GM10266 (cell line): ENCODE data around the gene IL17REL.

Experiments used
- DNase-seq: peaks from one replicate; pipeline ENCODE4 v3.0.0; 2012; ENCODE audit errors: extremely low spot score
- TF ChIP-seq, protein P1 (sequence below): IDR thresholded peaks from 2 replicates; pipeline ENCODE4 v1.5.1; 2012; ENCODE audit warnings: mild to moderate bottlenecking, low read depth; ENCODE audit not compliant: control insufficient read depth, insufficient read depth; ENCODE audit errors: missing control alignments

Gene IL17REL

DNA sequence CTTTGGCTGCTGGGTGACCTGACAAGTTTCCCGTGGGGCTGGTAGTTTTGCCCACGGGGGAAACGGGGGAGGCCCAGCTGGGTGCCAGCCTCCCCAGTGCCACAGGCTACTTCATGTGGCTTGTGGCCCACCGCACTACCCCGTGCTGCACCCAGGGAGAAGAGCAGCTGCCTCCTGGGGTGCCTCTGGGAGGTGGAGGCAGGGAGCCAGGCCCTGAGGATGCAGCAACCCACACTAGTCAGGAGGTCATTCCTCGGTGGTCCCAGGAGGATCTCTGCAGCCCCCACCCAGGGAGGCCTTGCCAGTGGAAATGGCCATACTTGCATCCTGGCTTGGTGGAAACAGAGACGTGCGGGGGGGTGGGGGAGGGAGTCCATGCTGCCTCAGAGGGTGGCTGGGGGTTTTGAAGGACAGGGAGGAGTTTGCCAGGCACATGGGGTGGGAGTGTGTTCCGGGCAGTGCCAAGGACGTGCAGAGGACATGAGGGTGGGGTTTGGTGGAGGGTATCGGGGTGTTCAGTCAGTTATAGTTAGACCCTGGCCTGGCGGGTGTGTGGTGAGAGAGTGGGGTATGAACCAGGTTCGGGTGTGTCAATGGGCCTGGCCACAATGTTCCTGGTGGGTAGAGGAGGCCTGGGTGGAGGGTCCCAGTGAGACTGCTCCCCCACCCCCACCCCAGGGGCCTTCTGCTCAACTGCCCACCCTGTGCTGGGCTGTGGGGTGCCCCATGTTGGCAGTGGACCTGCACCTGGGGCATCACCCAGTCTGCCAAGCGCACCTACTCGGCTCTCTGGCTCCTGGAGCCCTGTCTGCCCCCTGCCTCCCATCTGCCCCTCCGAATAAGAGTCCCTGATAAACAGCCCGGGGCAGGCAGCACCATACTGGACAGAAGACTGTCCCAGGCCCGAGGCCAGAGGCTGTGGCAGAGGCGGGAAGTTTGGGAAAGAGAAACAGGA lies 48.2 kb downstream of the IL17REL start:
- no peak for DNase-seq
- TF ChIP-seq, protein P1, sequence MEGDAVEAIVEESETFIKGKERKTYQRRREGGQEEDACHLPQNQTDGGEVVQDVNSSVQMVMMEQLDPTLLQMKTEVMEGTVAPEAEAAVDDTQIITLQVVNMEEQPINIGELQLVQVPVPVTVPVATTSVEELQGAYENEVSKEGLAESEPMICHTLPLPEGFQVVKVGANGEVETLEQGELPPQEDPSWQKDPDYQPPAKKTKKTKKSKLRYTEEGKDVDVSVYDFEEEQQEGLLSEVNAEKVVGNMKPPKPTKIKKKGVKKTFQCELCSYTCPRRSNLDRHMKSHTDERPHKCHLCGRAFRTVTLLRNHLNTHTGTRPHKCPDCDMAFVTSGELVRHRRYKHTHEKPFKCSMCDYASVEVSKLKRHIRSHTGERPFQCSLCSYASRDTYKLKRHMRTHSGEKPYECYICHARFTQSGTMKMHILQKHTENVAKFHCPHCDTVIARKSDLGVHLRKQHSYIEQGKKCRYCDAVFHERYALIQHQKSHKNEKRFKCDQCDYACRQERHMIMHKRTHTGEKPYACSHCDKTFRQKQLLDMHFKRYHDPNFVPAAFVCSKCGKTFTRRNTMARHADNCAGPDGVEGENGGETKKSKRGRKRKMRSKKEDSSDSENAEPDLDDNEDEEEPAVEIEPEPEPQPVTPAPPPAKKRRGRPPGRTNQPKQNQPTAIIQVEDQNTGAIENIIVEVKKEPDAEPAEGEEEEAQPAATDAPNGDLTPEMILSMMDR, result no peak

- TF ChIP-seq, protein P1, result no peak
- no peak for DNase-seq
Measured at GRCh38 chr22:49963647-49964026, 48.9 kb downstream of the IL17REL start.

DNA sequence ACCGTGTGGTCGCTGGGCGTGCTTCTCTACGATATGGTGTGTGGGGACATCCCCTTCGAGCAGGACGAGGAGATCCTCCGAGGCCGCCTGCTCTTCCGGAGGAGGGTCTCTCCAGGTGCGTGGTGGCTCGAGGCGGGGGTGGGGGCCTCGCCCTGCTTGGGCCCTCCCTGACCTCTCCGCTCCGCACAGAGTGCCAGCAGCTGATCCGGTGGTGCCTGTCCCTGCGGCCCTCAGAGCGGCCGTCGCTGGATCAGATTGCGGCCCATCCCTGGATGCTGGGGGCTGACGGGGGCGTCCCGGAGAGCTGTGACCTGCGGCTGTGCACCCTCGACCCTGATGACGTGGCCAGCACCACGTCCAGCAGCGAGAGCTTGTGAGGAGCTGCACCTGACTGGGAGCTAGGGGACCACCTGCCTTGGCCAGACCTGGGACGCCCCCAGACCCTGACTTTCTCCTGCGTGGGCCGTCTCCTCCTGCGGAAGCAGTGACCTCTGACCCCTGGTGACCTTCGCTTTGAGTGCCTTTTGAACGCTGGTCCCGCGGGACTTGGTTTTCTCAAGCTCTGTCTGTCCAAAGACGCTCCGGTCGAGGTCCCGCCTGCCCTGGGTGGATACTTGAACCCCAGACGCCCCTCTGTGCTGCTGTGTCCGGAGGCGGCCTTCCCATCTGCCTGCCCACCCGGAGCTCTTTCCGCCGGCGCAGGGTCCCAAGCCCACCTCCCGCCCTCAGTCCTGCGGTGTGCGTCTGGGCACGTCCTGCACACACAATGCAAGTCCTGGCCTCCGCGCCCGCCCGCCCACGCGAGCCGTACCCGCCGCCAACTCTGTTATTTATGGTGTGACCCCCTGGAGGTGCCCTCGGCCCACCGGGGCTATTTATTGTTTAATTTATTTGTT lies 49.6 kb downstream of the IL17REL start:
- no peak for DNase-seq
- TF ChIP-seq, protein P1, result no peak

GRCh38 chr22:49962012-49962750 lies 50.4 kb downstream of the IL17REL start:
- DNase-seq, result peak; percentile 92
- TF ChIP-seq, protein P1, result no peak

DNA sequence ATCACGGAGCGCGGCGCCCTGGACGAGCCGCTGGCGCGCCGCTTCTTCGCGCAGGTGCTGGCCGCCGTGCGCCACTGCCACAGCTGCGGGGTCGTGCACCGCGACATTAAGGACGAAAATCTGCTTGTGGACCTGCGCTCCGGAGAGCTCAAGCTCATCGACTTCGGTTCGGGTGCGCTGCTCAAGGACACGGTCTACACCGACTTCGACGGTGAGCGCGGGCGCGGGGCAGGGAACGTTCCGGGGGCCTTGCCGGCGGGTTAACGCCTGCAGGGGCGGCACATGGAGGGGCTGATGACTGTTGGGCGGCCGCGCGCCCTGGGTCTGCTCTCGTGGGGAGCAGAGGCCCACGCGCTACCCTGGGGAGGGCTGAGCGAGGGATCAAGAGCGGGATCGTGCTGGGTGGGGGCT lies 51.0 kb downstream of the IL17REL start:
- no peak for DNase-seq

GRCh38 chr22:49961005-49961600 lies 51.5 kb downstream of the IL17REL start:
- TF ChIP-seq, protein P1, result no peak
- DNase-seq, result no peak

More for the DNA sequence above, 51.0 kb downstream of the IL17REL start:
- TF ChIP-seq, protein P1, result no peak
